Thyroid gland (tissue), 4 donors: ENCODE data around the gene KRT36. TPM values are rescaled to one million over a fixed set of nuclear protein-coding genes. Genes with fewer than 3 reads are reported as not detected.

Experiments
- DNase-seq, 2 donors: peaks; one replicate each; pipeline ENCODE4 v3.0.0-alpha.2; 2019
- H3K27ac ChIP-seq, 3 donors: fragments of 200-600 bp; sonication (generic); 1 replicate in 2 of 3; 2 replicates in 1 of 3; pipeline ENCODE4 v1.5.1; 2016 to 2019; ENCODE audit warnings: mild to moderate bottlenecking in 1 of 3, moderate library complexity in 1 of 3
- H3K27me3 ChIP-seq: fragments of 200-600 bp; sonication (generic); one replicate; pipeline ENCODE4 v1.5.1; 2019
- H3K36me3 ChIP-seq, 2 donors: fragments of 200-600 bp; sonication (generic); one replicate each; pipeline ENCODE4 v1.5.1; 2016 to 2019
- H3K4me1 ChIP-seq, 2 donors: fragments of 200-600 bp; sonication (generic); one replicate each; pipeline ENCODE4 v1.5.1; 2017 to 2019
- H3K4me3 ChIP-seq, 3 donors: fragments of 200-600 bp; sonication (generic); replicated peaks in 1 of 3; 1 replicate in 2 of 3; 2 replicates in 1 of 3; pipeline ENCODE4 v1.5.1; 2016; ENCODE audit warnings: mild to moderate bottlenecking in 1 of 3
- H3K9me3 ChIP-seq: fragments of 200-600 bp; sonication (generic); one replicate; pipeline ENCODE4 v1.5.1; 2017
- POLR2A ChIP-seq, 2 donors: fragments of 450-650 bp; IDR thresholded peaks; one replicate each; pipeline ENCODE4 v1.6.1; 2017; ENCODE audit warnings: antibody characterized with exemption in 2 of 2, mild to moderate bottlenecking in 2 of 2, moderate library complexity in 1 of 2
- whole genome bisulfite sequencing, 2 donors: methylation state at CpG; one replicate each; pipeline ENCODE4 v1.1.5; 2017; 5-methylcytosine and 5-hydroxymethylcytosine counted together
- intact Hi-C: fragments of 100-400 bp; cut with DNase I; formaldehyde crosslinking; loops from one replicate; pipeline ENCODE4 v1.15.1; 2023
- total RNA-seq, 4 donors: library from RNA; depleted of rRNA; stranded (reverse); fragments of >200 nt; gene quantifications; one replicate each; pipeline ENCODE4 v1.2.3, GENCODE V29; 2016
- TF ChIP-seq, protein P1 (sequence below), 6 experiments: fragments of 200-600 bp in 3 of 6; fragments of 450-650 bp in 3 of 6; sonication (generic) in 3 of 6; IDR thresholded peaks; one replicate each; pipeline ENCODE4 v1.5.1; 2016 to 2019; ENCODE audit warnings: antibody characterized with exemption in 6 of 6, mild to moderate bottlenecking in 2 of 6, inconsistent platforms in 1 of 6, moderate library complexity in 1 of 6

The KRT36 gene
- total RNA-seq, 4 donors from 2014 or later: not detected

DNA sequence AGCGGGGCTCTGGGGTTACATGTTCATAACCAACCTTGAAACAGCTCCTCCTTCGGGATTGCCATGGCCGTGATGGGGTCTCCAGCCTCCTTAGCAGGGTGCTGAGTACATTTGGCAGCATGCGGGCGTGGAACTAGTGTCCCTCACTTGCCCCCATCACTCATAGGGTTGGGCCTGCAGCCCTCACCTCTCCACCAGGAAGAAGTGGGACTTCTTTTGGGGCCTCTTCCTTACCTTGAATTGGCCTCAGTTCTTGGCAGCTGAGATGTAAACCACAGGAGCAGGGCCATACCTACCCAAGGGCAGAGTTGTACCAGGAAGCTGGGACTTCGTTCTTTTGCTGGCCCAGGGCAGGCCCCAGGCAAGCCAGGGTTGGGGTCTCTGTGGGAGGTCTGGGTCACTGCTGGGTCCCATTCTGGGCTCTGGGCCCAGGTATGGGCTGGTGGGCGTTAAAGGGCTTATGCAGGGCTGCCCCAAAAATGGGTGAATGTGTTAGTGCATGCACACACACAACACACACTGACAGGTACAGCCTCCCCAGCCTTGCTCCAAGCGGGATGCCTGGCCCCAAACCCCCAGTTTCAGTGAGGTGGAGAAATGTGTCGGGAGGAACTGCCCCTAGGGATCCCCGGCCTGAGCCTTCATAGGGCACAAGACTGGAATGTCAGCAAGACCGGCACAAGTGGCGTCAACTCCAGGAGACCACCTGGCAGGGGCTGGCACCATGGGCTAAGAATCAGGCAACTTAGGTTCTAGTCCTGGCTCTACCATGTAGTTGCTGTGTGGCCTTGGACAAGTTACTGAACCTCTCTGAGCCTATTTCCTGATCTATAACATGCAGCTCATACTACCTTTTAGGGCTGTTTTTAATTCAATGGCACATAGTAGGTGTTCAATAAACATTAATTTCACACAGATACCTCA, 32.9 kb upstream of the KRT36 start:
- no peak overlapping the region for H3K27ac ChIP-seq
- 82 to 85% methylated on average over 11 to 12 of the region's 12 CpGs for WGBS, 2 donors
- intact Hi-C loops: no loop called here

DNA sequence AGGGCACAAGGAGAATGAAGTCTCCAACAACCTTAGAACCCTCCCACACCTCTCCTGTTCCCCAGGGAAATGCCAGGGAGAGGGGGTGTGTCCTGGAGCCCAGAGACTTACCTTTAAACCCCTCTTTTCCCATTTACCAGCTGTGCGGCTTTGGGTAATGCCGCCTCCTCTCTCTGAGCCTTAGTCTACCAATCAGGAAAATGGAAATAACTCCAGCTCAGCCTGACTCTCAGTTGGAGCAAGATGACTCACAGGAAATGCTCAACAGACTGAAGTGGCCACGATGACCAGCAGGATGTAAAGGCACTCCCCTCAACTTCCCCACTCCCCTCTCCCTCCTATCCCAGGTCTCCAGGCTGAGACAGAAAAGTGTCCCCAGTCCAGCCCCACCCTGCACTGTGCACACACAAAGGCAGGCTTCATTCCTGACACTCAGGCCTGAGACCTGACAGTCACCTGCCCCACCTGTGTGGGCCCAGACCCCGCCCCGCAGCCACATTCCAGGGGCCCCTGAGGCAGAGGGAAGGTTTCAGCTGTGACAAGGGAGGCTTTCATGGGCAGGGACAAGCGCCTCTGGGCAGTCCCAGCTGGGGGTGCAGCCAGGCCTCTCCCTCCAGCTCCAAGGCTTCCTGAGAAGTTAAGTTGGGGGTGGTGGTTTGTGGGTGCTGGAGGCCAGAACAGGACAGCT, 32.0 kb upstream of the KRT36 start:
- H3K27me3 ChIP-seq: no peaks in the 10 kb centered on the region
- no peaks in the 10 kb centered on the region for H3K36me3 ChIP-seq
- H3K4me3 ChIP-seq: no peak overlapping the region
- WGBS, 2 donors: 58 to 63% methylated on average over 6 of the region's 6 CpGs
- peak; percentile 14 to 18 for DNase-seq
- TF ChIP-seq POLR2A (IDR thresholded peaks at IDR 0.05): no peak
- TF ChIP-seq, protein P1, sequence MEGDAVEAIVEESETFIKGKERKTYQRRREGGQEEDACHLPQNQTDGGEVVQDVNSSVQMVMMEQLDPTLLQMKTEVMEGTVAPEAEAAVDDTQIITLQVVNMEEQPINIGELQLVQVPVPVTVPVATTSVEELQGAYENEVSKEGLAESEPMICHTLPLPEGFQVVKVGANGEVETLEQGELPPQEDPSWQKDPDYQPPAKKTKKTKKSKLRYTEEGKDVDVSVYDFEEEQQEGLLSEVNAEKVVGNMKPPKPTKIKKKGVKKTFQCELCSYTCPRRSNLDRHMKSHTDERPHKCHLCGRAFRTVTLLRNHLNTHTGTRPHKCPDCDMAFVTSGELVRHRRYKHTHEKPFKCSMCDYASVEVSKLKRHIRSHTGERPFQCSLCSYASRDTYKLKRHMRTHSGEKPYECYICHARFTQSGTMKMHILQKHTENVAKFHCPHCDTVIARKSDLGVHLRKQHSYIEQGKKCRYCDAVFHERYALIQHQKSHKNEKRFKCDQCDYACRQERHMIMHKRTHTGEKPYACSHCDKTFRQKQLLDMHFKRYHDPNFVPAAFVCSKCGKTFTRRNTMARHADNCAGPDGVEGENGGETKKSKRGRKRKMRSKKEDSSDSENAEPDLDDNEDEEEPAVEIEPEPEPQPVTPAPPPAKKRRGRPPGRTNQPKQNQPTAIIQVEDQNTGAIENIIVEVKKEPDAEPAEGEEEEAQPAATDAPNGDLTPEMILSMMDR (IDR thresholded peaks at IDR 0.05): no peak
- no peak overlapping the region for H3K27ac ChIP-seq
- no peaks in the 10 kb centered on the region for H3K9me3 ChIP-seq
- no peaks in the 10 kb centered on the region for H3K4me1 ChIP-seq
- intact Hi-C loops: no loop called here

More for the DNA sequence above, 32.9 kb upstream of the KRT36 start:
- Histone ChIP-seq H3K4me1 (peaks cover 2 to 6% of the 10 kb centered on the region in 2 donors), H3K4me3 (no peak overlapping the region), H3K9me3 (no peaks in the 10 kb centered on the region), H3K36me3 (no peaks in the 10 kb centered on the region), H3K27me3 (peaks cover 5% of the 10 kb centered on the region)
- no peak for TF ChIP-seq POLR2A (IDR thresholded peaks at IDR 0.05)
- TF ChIP-seq, protein P1 (IDR thresholded peaks at IDR 0.05): no peak
- DNase-seq: no peak

DNA sequence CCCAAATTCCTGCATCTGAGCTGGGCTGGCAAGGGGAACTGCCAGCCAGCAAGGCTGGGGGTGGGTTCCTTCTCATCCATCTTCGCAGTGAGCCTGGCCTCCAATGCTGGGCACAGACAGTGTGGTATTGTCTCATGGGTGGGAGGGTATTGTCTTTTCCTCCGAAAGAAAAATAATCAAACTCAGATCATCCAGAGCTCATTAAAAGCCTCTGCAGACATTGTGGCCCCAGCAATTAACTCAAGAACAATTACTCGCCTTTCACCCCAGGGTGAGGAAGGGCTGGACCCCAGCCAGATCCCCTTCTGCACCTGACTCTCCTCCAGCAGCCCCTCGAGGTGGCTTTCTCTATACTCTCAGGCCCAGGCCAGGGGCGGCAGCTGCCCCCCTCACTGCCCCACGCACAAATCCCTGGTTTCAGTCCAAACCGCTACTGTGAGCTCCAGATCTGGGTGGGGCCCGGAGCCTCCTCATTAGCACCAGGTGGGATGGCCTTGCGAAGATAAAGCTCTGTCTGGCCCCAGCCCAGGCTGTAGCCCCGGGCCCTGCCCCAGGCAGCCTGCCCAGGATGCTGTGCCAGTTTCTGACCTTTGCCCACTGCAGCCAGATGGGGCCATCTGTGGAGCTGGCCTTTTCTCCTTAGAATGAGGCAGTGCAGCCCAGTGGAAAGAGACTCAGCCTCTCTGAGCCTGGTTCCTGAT, 31.3 kb upstream of the KRT36 start:
- Histone ChIP-seq H3K36me3 (no peaks in the 10 kb centered on the region), H3K27ac (no peak overlapping the region), H3K4me3 (no peak overlapping the region), H3K9me3 (no peaks in the 10 kb centered on the region), H3K4me1 (no peaks in the 10 kb centered on the region), H3K27me3 (no peaks in the 10 kb centered on the region)
- intact Hi-C loops: no loop called here
- TF ChIP-seq POLR2A (IDR thresholded peaks at IDR 0.05): no peak
- TF ChIP-seq, protein P1 (IDR thresholded peaks at IDR 0.05): no peak
- WGBS, 2 donors: 59 to 63% methylated on average over 7 to 10 of the region's 10 CpGs
- DNase-seq: no peak

DNA sequence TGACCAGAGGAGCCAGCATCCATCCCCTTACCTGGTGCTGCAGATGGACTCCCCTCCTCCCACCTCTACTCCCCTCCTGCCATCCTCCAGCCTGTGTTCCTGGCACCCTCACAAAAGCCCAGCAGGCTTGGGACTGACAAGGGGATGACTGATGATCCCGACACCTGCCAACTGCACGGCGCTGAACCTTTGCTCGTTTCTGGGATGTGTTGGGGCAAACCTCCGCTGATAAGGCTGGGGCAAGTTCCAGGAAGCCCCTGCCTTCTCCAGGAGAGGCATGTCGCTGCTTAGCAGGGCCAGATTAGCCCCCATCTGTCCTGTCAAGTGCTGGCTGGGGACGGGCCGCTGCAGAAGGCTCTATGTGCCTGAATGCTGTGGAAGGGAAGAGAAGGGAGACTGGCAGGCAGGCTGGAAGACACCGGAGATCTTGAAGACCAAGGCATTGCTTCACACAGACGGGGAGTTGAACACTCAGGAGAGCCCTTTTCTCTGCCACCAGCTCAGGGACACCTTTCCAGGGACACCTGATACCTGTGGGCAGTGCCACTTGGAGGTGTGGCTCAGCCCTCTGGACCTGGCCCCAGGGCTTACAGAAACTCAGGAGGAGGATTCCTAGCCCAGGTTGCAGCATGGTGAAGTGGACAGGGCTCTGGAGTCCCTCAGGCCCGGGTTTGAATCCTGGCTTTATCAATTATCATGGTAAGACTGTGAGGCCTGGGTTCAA, 30.0 kb upstream of the KRT36 start:
- no peak for DNase-seq
- no peak for TF ChIP-seq POLR2A (IDR thresholded peaks at IDR 0.05)
- TF ChIP-seq, protein P1 (IDR thresholded peaks at IDR 0.05): no peak
- Histone ChIP-seq H3K27me3 (no peaks in the 10 kb centered on the region), H3K4me3 (no peak overlapping the region), H3K9me3 (no peaks in the 10 kb centered on the region), H3K36me3 (no peaks in the 10 kb centered on the region), H3K4me1 (no peaks in the 10 kb centered on the region), H3K27ac (no peak overlapping the region)
- 64 to 69% methylated on average over 6 to 9 of the region's 11 CpGs for WGBS, 2 donors
- intact Hi-C loops: no loop called here
